GM21367 (cell line): Measurements from ENCODE around the gene RASGRF2.

Experiments used
- ATAC-seq: cut with Tn5 transposase; IDR thresholded peaks from one replicate; pipeline ENCODE4 v1.9.1; 2021; ENCODE audit not compliant: unreplicated experiment

The RASGRF2 gene

DNA sequence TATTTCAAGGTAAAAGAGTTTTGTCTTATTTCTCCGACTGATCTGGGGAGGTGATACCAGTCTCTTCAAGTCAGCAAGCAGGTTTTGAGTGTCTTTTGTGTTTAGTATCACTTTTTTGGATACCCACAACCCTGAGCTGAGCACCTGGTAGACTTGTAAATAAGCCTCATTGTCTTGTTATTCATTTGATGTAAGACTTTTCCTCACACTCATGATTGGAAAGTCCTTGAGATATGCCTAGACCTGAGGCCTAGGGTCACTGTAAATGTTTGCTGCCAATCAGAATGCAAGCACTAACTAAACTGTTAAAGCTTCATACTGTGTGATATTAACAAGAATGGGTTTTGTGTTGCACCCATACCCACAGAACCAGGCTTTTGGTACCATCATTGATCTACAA is 172.2 kb downstream of the RASGRF2 start:
- no peak for ATAC-seq

GRCh38 chr5:81134066-81134465 is 173.9 kb downstream of the RASGRF2 start:
- no peak for ATAC-seq

DNA sequence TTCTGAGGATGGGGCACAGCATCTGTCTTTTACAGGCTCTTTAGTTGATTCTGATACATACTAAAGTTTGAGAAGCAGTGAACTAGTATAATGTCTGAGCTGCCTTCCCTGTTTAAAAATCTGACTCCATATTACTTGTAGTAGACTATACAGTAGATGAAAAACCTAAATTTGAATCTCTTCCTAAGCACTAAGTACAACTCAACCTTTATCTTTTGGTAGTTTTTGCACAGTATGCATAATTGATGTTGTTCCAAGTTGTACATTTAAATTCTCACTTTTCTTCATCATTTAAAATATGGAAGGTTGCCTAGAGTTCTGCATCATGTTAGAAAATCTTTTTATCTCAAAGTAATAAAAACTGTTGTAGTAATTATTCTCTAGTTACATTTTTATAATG is 174.4 kb downstream of the RASGRF2 start:
- ATAC-seq = no peak

- no peak for ATAC-seq
These were observed 176.4 kb downstream of the RASGRF2 start for GRCh38 chr5:81136557-81136956.

GRCh38 chr5:81137833-81138232 is 177.7 kb downstream of the RASGRF2 start:
- no peak for ATAC-seq

GRCh38 chr5:81140441-81140840 is 180.3 kb downstream of the RASGRF2 start:
- ATAC-seq = no peak

DNA sequence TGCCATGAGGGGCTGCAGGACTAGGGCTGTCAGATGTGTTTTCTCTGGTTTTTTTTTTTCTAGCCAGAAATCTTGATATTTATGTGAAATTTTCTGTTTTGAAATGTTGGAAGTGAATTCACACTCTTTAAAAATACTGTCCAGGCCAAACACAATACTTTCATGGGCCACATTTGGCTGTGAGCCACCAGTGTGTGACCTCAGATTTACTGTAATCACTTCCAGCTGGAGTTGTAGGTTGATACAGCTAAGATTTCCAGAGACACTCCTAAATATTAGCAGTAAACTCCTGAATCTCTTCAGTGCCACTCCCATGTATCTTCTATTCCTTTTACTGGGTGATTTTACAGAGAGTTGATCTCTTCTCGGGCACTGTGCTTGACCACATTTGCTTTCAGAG is 180.8 kb downstream of the RASGRF2 start:
- no peak for ATAC-seq

GRCh38 chr5:81142108-81142507 is 181.9 kb downstream of the RASGRF2 start:
- no peak for ATAC-seq

- ATAC-seq = no peak
These were observed 185.3 kb downstream of the RASGRF2 start for GRCh38 chr5:81145329-81145935.

DNA sequence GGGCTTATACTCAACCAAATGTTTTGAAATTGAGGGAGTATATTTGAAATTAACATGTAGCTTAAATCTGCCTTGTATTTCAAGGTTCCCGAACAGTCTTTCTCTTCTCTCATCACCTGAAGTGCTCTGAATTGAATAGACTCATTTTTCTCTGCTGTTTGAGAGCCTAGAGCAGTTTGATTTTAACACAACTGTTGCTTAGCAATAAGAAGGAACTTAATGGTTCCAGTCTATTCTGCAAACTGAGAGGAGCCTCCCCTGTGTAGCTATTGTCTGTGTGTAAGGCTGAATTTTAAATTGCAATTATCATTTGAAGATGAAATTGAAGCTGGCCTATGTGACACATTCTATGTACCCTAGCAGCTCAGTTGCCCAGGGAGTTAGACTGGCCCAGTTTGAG is 185.9 kb downstream of the RASGRF2 start:
- ATAC-seq = no peak

DNA sequence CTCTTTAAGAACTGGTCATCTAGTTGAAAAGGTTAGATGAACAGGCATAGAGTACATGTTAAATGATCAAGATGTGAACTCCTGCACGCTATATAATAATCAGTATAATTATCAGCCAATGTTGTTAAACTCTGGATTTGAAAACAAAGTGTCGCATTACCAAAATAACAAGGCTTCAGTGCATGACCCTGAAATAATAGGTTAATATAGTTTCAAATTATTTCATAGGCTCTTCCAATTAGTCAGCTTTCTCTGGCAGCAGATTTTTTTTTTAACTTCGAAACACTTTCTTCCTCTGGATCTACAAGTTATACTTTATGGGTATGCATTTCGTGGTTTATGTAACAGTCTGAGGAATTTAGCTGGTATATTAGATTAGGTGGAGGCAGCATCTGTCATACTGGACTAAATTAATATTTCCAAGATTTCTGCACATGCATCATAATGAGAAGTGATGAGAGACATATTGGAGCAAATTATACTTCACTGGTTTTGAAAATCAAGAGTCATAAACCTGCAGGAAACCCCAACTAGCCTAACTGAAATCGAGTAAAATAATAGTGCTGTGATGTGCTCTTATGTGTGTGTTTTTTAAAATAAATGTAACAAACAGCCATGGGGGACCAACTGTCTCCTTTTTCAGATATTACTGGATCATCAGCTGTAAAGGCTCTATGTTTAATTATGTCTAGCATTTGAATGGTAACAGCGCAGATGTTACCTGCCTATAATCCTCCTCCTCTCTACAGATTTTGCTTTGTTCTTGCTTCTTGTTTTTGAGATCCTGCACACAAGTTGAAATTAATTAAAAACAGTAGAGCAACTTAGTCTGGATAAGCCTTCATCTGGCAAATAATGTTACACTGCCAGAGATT is 187.1 kb downstream of the RASGRF2 start:
- ATAC-seq = no peak

GRCh38 chr5:81147886-81148571 is 187.9 kb downstream of the RASGRF2 start:
- ATAC-seq = no peak

- no peak for ATAC-seq
These were observed 191.4 kb downstream of the RASGRF2 start for GRCh38 chr5:81151546-81151945.

DNA sequence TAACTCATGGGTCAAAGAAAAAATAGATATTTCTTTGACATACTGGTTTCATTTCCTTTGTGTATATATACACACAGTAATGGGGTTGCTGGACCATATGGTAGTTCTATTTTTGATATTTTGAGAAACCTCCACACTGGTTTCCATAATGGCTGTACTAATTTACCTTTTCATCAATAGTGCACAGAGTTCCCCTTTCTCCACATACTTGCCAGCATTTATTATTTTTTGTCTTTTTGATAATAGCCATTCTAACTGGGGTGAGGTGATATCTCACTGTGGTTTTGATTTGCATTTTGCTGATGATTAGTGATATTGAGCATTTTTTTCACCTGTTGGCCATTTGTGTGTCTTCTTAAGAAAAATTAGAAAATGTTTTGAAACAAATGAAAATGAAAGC is 194.6 kb downstream of the RASGRF2 start:
- ATAC-seq = peak; percentile 71

DNA sequence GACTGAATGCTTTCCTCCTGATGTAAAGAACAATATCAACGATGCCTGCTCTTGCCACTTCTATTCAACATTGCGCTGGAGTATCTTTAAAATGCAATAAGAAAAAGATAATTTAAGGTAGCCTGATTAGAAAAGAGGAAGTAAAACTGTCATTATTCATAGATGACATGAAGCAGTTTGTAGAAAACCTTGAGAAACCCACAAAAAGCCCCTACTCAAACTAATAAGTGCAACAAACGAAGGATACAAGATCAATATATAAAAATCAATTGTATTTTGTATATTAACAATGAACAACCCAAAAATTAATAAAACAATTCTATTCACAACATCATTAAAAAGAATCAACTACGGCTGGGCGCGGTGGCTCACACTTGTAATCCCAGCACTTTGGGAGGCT is 196.6 kb downstream of the RASGRF2 start:
- no peak for ATAC-seq

GRCh38 chr5:81161012-81161601 is 200.9 kb downstream of the RASGRF2 start:
- no peak for ATAC-seq

- ATAC-seq = no peak
These were observed 202.3 kb downstream of the RASGRF2 start for GRCh38 chr5:81162501-81162900.

- no peak for ATAC-seq
These were observed 203.5 kb downstream of the RASGRF2 start for GRCh38 chr5:81163651-81164050.

GRCh38 chr5:81164476-81164875 is 204.3 kb downstream of the RASGRF2 start:
- ATAC-seq = no peak

- ATAC-seq = no peak
These were observed 204.8 kb downstream of the RASGRF2 start for GRCh38 chr5:81164936-81165335.

GRCh38 chr5:81165493-81166119 is 205.4 kb downstream of the RASGRF2 start:
- ATAC-seq = no peak
